Measurements from ENCODE around the gene PDE4D. TPM values are rescaled to one million over a fixed set of nuclear protein-coding genes. Genes with fewer than 3 reads are reported as not detected.

PDE4D gene
- total and polyA plus RNA-seq, 2 donors (not counting 3 experiments of a cell fraction or from before 2014, with no cell fraction given) = 34.5 to 51.2 TPM

DNA sequence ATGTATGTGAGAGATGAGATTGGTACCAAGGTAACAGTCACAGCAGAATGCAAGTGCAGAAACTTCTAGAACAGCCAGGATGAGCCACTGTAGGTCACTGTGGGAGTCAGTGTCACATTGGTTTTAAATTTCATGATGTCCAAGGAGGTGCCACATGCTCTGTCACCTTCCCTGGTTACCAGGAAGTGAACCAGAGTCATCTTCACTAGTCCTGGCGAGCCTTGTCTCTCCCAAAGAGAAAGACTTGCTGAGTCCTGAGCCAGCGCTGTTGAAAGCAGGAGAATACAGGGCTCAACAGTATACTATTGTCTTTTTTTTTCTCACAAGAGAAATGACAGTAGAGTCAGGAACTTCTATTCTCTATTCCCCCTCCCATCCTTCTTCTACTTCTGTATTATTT is 695.2 kb downstream of the PDE4D start:
- Histone ChIP-seq H3K9me1 (replicated peaks; ENCODE audit: control insufficient read depth, extremely low read depth, insufficient read depth, low read length) (no peaks in the 10 kb centered on the region), H2AFZ (ENCODE audit: low read depth, low read length) (no peak overlapping the region), H3K27ac (ENCODE audit: insufficient read depth, low read depth, low read length) (no peak overlapping the region), H3K4me3 (replicated peaks in 1 of 3; ENCODE audit: insufficient read depth in 1 of 3, low read depth in 1 of 3, low read length in 3 of 3) (no peak overlapping the region), H3K27me3 (ENCODE audit: control insufficient read depth in 2 of 2, insufficient read depth in 2 of 2, low read length in 2 of 2) (no peaks in the 10 kb centered on the region), H3K36me3 (ENCODE audit: control insufficient read depth in 2 of 2, extremely low read depth in 1 of 2, insufficient read depth in 2 of 2, low read length in 2 of 2) (no peaks in the 10 kb centered on the region), H3K4me2 (ENCODE audit: insufficient read depth, low read length) (no peak overlapping the region), H4K20me1 (replicated peaks; ENCODE audit: control insufficient read depth, extremely low read depth, insufficient read depth, low read length) (no peaks in the 10 kb centered on the region), H3K9me3 (replicated peaks; ENCODE audit: control insufficient read depth, insufficient read depth, low read length) (no peaks in the 10 kb centered on the region), H3K79me2 (ENCODE audit: control insufficient read depth, insufficient read depth, low read length) (no peaks in the 10 kb centered on the region), H3K9ac (replicated peaks; ENCODE audit: extremely low read depth, insufficient read depth, low read length) (no peak overlapping the region), H3K4me1 (ENCODE audit: control insufficient read depth, extremely low read depth, insufficient read depth, low read length) (no peaks in the 10 kb centered on the region)
- ChIA-PET POLR2A (no interaction called here), CTCF (interaction anchor here (1.0 to 1.2 kb wide), 3 partner anchors 10 to 182 kb away, joined by 3 read pairs; no protein-coding TSS in a partner anchor)
- no peak for TF ChIP-seq JUN (IDR thresholded peaks at IDR 0.05; ENCODE audit: borderline replicate concordance, insufficient read depth, insufficient read length, low read depth)
- TF ChIP-seq, protein P1, sequence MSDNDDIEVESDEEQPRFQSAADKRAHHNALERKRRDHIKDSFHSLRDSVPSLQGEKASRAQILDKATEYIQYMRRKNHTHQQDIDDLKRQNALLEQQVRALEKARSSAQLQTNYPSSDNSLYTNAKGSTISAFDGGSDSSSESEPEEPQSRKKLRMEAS (IDR thresholded peaks at IDR 0.05; ENCODE audit: insufficient read depth, insufficient read length) = no peak
- TF ChIP-seq CTCF (IDR thresholded peaks at IDR 0.05; ENCODE audit: extremely low read depth in 1 of 2, insufficient read depth in 1 of 2, low read depth in 1 of 2, low read length in 2 of 2) = no peak
- no peak for TF ChIP-seq POLR2AphosphoS5 (IDR thresholded peaks at IDR 0.05; ENCODE audit: insufficient read depth, low read depth, low read length)
- FAIRE-seq = no peak
- intact Hi-C loops (cut with micrococcal nuclease) = no loop called here
- no TSS peak for BruUV-seq (replicated peaks)
- DNase-seq (ENCODE audit: low read depth, low spot score) = no peak
- dilution Hi-C loops (cut with MboI; ENCODE audit: extremely low pct_ligation_motif_present, low sequenced_read_pairs) = no loop called here

GRCh38 chr5:59197911-59198310 is 695.6 kb downstream of the PDE4D start:
- Histone ChIP-seq H3K27me3 (ENCODE audit: control insufficient read depth in 2 of 2, insufficient read depth in 2 of 2, low read length in 2 of 2) (no peaks in the 10 kb centered on the region), H3K4me2 (ENCODE audit: insufficient read depth, low read length) (no peak overlapping the region), H3K9me3 (replicated peaks; ENCODE audit: control insufficient read depth, insufficient read depth, low read length) (no peaks in the 10 kb centered on the region), H3K9ac (replicated peaks; ENCODE audit: extremely low read depth, insufficient read depth, low read length) (no peak overlapping the region), H3K4me1 (ENCODE audit: control insufficient read depth, extremely low read depth, insufficient read depth, low read length) (no peaks in the 10 kb centered on the region), H3K4me3 (replicated peaks in 1 of 3; ENCODE audit: insufficient read depth in 1 of 3, low read depth in 1 of 3, low read length in 3 of 3) (no peak overlapping the region), H2AFZ (ENCODE audit: low read depth, low read length) (no peak overlapping the region), H3K36me3 (ENCODE audit: control insufficient read depth in 2 of 2, extremely low read depth in 1 of 2, insufficient read depth in 2 of 2, low read length in 2 of 2) (no peaks in the 10 kb centered on the region), H3K27ac (ENCODE audit: insufficient read depth, low read depth, low read length) (no peak overlapping the region), H3K79me2 (ENCODE audit: control insufficient read depth, insufficient read depth, low read length) (no peaks in the 10 kb centered on the region), H4K20me1 (replicated peaks; ENCODE audit: control insufficient read depth, extremely low read depth, insufficient read depth, low read length) (no peaks in the 10 kb centered on the region), H3K9me1 (replicated peaks; ENCODE audit: control insufficient read depth, extremely low read depth, insufficient read depth, low read length) (no peaks in the 10 kb centered on the region)
- no peak for FAIRE-seq
- dilution Hi-C loops (cut with MboI; ENCODE audit: extremely low pct_ligation_motif_present, low sequenced_read_pairs) (no loop called here), intact Hi-C loops (cut with micrococcal nuclease) (no loop called here)
- no peak for DNase-seq (ENCODE audit: low read depth, low spot score)
- ChIA-PET CTCF (interaction anchor here (1.0 to 1.2 kb wide), 3 partner anchors 9 to 183 kb away, joined by 3 read pairs; no protein-coding TSS in a partner anchor), POLR2A (no interaction called here)
- no peak for TF ChIP-seq POLR2A (IDR thresholded peaks at IDR 0.05; ENCODE audit: low read depth, low read length)
- no peak for TF ChIP-seq JUN (IDR thresholded peaks at IDR 0.05; ENCODE audit: borderline replicate concordance, insufficient read depth, insufficient read length, low read depth)
- TF ChIP-seq, protein P1 (IDR thresholded peaks at IDR 0.05; ENCODE audit: insufficient read depth, insufficient read length) = no peak
- no TSS peak for BruUV-seq (replicated peaks)

All from endothelial cell of umbilical vein (primary cell).